ENCODE data around the gene ADAMTS20.

ADAMTS20 gene

GRCh38 chr12:43406801-43407200 is 145.2 kb downstream of the ADAMTS20 start:
- Mint-ChIP-seq H3K27ac (peak overlapping the region in 2 of 3 experiments; percentile 63 to 74), H3K9me3 (no peaks in the 10 kb centered on the region)

GRCh38 chr12:43402436-43402835 is 149.6 kb downstream of the ADAMTS20 start:
- no peaks in the 10 kb centered on the region for H3K36me3 Mint-ChIP-seq (ENCODE audit: low read depth)
- peak overlapping the region in 2 of 3 experiments; percentile 51 to 67 for H3K27ac Mint-ChIP-seq
- no peaks in the 10 kb centered on the region for H3K27me3 Mint-ChIP-seq (ENCODE audit: low read depth)
- peaks cover 15% of the 10 kb centered on the region for H3K4me1 Mint-ChIP-seq
- H3K4me3 Mint-ChIP-seq, result no peak overlapping the region
- no peaks in the 10 kb centered on the region for H3K9me3 Mint-ChIP-seq
- TF ChIP-seq CTCF (IDR thresholded peaks at IDR 0.05; ENCODE audit: unreplicated experiment in 3 of 3), result no peak

More at GRCh38 chr12:43406801-43407200, 145.2 kb downstream of the ADAMTS20 start:
- Mint-ChIP-seq H3K36me3 (ENCODE audit: low read depth) (no peaks in the 10 kb centered on the region), H3K27me3 (ENCODE audit: low read depth) (no peaks in the 10 kb centered on the region), H3K4me3 (no peak overlapping the region), H3K4me1 (peaks cover 35% of the 10 kb centered on the region)
- no peak for TF ChIP-seq CTCF (IDR thresholded peaks at IDR 0.05; ENCODE audit: unreplicated experiment in 3 of 3)

GRCh38 chr12:43401096-43401495 is 150.9 kb downstream of the ADAMTS20 start:
- H3K4me3 Mint-ChIP-seq, result no peak overlapping the region
- no peaks in the 10 kb centered on the region for H3K9me3 Mint-ChIP-seq
- no peaks in the 10 kb centered on the region for H3K36me3 Mint-ChIP-seq (ENCODE audit: low read depth)
- TF ChIP-seq CTCF (IDR thresholded peaks at IDR 0.05; ENCODE audit: unreplicated experiment in 3 of 3), result no peak
- no peaks in the 10 kb centered on the region for H3K27me3 Mint-ChIP-seq (ENCODE audit: low read depth)
- H3K4me1 Mint-ChIP-seq, result peaks cover 20% of the 10 kb centered on the region
- H3K27ac Mint-ChIP-seq, result no peak overlapping the region

GRCh38 chr12:43396671-43397070 is 155.3 kb downstream of the ADAMTS20 start:
- H3K27ac Mint-ChIP-seq, result no peak overlapping the region
- H3K36me3 Mint-ChIP-seq (ENCODE audit: low read depth), result no peaks in the 10 kb centered on the region
- H3K9me3 Mint-ChIP-seq, result no peaks in the 10 kb centered on the region
- TF ChIP-seq CTCF (IDR thresholded peaks at IDR 0.05; ENCODE audit: unreplicated experiment in 3 of 3), result no peak
- no peak overlapping the region for H3K4me3 Mint-ChIP-seq
- H3K27me3 Mint-ChIP-seq (ENCODE audit: low read depth), result no peaks in the 10 kb centered on the region
- H3K4me1 Mint-ChIP-seq, result peaks cover 13% of the 10 kb centered on the region

- Mint-ChIP-seq H3K27ac (no peak overlapping the region), H3K36me3 (ENCODE audit: low read depth) (peaks cover 4% of the 10 kb centered on the region), H3K9me3 (peaks cover 16% of the 10 kb centered on the region), H3K27me3 (ENCODE audit: low read depth) (no peaks in the 10 kb centered on the region), H3K4me3 (no peak overlapping the region), H3K4me1 (peaks cover 10% of the 10 kb centered on the region)
- TF ChIP-seq CTCF (IDR thresholded peaks at IDR 0.05; ENCODE audit: unreplicated experiment in 3 of 3), result no peak
These were observed 159.9 kb downstream of the ADAMTS20 start for GRCh38 chr12:43392116-43392515.

GRCh38 chr12:43381879-43382278 is 170.1 kb downstream of the ADAMTS20 start:
- peaks cover 27% of the 10 kb centered on the region for H3K36me3 Mint-ChIP-seq (ENCODE audit: low read depth)
- no peaks in the 10 kb centered on the region for H3K4me1 Mint-ChIP-seq
- no peak overlapping the region for H3K4me3 Mint-ChIP-seq
- H3K27me3 Mint-ChIP-seq (ENCODE audit: low read depth), result no peaks in the 10 kb centered on the region
- no peak overlapping the region for H3K27ac Mint-ChIP-seq
- peaks cover 58% of the 10 kb centered on the region for H3K9me3 Mint-ChIP-seq
- TF ChIP-seq CTCF (IDR thresholded peaks at IDR 0.05; ENCODE audit: unreplicated experiment in 3 of 3), result no peak

All from nephron (organoid).